Measurements from ENCODE around the gene SPDYE4.

SPDYE4 gene

DNA sequence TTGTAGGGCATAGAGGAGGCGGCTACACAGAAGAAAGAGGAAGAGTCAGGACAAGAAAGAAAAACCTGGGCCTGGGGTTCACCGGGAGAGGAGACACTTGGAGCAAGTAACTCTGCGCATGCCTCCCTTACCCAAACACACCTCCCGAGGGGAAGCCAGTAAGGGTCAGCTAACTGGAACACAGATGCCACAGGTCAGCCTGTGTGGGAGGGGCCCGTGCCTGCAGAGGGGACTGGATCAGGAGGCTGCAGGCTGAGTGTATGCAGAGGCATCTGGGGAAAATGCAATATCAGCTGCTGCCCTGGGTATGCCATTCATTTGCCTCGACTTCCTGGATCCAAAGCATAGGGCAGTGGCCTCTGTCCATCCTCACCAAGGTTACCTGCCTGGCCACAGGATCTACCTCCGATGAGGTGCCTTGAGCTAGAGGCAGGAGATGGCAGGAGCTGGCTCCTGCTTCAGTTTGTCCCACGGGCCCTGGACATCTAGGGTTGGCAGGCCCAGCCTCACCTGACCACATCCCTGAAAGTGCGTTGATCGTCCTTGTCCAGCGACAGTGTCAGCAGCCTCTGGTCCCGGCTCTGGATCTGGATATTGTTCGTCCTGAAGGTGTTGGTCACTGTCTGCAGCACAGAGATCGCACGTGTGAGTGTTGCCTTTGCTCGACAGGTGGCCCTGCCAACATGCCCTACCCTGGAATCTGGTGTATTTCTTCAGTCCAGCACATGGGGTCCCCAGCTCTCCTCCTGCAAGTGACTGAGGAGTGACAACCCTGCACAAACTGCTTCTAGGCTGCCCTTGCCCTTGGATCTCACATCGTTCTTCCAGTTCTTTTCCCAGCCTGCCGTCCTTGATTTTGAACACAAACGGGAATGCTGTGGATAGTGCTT, 45.4 kb upstream of the SPDYE4 start:
- Histone ChIP-seq H3K79me2 (ENCODE audit: control insufficient read depth, low read length) (no peaks in the 10 kb centered on the region), H3K36me3 (ENCODE audit: control insufficient read depth, low read length) (no peaks in the 10 kb centered on the region), H3F3A (ENCODE audit: control insufficient read depth, insufficient read depth) (no peaks in the 10 kb centered on the region), H3K4me1 (ENCODE audit: control insufficient read depth, low read length) (peaks cover 16% of the 10 kb centered on the region), H3K27ac (ENCODE audit: low read depth, low read length) (no peak overlapping the region), H3K4me2 (ENCODE audit: low read length) (no peak overlapping the region), H3K9me3 (ENCODE audit: control insufficient read depth, insufficient read depth, low read length) (peaks cover 8% of the 10 kb centered on the region; the same call in 1 of the 2 replicates), H3K27me3 (ENCODE audit: control insufficient read depth, low read length) (no peaks in the 10 kb centered on the region), H3K9me2 (replicated peaks; ENCODE audit: control insufficient read depth, low read length) (no peaks in the 10 kb centered on the region), H4K20me1 (ENCODE audit: control insufficient read depth, insufficient read depth, low read depth, low read length) (no peaks in the 10 kb centered on the region), H3K4me3 (ENCODE audit: low read length) (no peak overlapping the region)
- TF ChIP-seq, protein P1, sequence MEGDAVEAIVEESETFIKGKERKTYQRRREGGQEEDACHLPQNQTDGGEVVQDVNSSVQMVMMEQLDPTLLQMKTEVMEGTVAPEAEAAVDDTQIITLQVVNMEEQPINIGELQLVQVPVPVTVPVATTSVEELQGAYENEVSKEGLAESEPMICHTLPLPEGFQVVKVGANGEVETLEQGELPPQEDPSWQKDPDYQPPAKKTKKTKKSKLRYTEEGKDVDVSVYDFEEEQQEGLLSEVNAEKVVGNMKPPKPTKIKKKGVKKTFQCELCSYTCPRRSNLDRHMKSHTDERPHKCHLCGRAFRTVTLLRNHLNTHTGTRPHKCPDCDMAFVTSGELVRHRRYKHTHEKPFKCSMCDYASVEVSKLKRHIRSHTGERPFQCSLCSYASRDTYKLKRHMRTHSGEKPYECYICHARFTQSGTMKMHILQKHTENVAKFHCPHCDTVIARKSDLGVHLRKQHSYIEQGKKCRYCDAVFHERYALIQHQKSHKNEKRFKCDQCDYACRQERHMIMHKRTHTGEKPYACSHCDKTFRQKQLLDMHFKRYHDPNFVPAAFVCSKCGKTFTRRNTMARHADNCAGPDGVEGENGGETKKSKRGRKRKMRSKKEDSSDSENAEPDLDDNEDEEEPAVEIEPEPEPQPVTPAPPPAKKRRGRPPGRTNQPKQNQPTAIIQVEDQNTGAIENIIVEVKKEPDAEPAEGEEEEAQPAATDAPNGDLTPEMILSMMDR (IDR thresholded peaks at IDR 0.05; ENCODE audit: low read depth, low read length, poor library complexity, severe bottlenecking): no peak
- TF ChIP-seq EZH2phosphoT487 (IDR thresholded peaks at IDR 0.05; ENCODE audit: borderline replicate concordance, low read length): no peak

DNA sequence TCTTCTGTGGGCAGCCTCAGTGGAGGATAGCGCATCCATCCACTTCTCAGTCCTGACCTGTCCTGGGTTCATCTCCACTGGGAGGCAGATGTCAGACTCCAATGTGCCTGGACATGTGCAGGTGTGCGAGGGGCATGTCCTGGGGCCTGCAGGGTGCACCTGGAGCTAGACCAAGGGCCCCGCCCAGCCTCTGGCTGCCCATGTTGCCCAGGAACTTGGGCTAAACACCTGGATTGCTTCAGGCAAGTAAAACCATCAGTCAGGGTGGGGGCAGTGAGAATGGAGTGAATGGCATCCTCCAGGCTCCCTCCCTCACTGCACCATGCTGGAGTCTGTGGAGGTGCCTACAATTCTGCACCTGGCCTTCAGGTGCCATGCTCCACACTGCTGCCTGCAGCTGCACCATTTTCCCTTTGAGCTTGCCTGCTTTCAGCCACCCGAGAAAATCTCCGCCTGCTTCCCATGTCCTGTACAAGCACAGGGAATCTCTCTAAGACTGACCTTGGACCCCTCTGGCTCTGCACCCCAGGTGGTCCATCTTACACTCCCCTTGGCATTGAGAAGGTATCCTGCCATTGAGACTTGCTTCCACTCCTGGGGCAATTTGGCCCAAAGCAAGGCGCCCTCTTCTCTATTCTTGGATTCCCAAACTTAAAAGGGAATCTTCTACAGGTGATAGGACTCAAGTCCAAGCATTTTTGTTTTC, 42.9 kb upstream of the SPDYE4 start:
- no peaks in the 10 kb centered on the region for H4K20me1 ChIP-seq (ENCODE audit: control insufficient read depth, insufficient read depth, low read depth, low read length)
- no peaks in the 10 kb centered on the region for H3K9me2 ChIP-seq (replicated peaks; ENCODE audit: control insufficient read depth, low read length)
- H3K27me3 ChIP-seq (ENCODE audit: control insufficient read depth, low read length): no peaks in the 10 kb centered on the region
- H3K9me3 ChIP-seq (ENCODE audit: control insufficient read depth, insufficient read depth, low read length): no peaks in the 10 kb centered on the region
- H3K4me3 ChIP-seq (ENCODE audit: low read length): no peak overlapping the region
- peaks cover 2% of the 10 kb centered on the region for H3K4me1 ChIP-seq (ENCODE audit: control insufficient read depth, low read length)
- no peak overlapping the region for H3K27ac ChIP-seq (ENCODE audit: low read depth, low read length)
- H3K36me3 ChIP-seq (ENCODE audit: control insufficient read depth, low read length): no peaks in the 10 kb centered on the region
- H3F3A ChIP-seq (ENCODE audit: control insufficient read depth, insufficient read depth): no peaks in the 10 kb centered on the region
- H3K79me2 ChIP-seq (ENCODE audit: control insufficient read depth, low read length): no peaks in the 10 kb centered on the region
- H3K4me2 ChIP-seq (ENCODE audit: low read length): no peak overlapping the region
- TF ChIP-seq, protein P1 (IDR thresholded peaks at IDR 0.05; ENCODE audit: low read depth, low read length, poor library complexity, severe bottlenecking): no peak
- TF ChIP-seq EZH2phosphoT487 (IDR thresholded peaks at IDR 0.05; ENCODE audit: borderline replicate concordance, low read length): no peak

DNA sequence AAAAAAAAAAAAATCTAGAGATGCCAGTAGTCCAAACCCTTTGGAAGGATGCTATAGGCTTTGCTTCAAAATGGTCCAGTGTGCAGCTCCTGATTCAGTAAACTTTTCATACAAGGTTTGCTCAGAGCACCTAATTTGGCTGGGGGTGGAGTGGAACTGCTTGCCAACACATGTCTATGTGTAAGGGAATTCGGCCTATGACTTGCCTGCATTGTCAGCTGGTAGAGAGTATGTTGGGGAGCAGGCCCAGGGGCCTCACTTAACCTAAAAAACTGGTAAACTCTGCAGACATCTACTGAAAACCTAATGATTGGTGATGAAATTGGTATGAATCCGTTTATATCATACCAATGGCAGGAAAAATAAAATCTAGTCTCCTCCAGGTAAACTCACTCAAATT, 42.3 kb upstream of the SPDYE4 start:
- H3K36me3 ChIP-seq (ENCODE audit: control insufficient read depth, low read length): no peaks in the 10 kb centered on the region
- TF ChIP-seq EZH2phosphoT487 (IDR thresholded peaks at IDR 0.05; ENCODE audit: borderline replicate concordance, low read length): no peak
- TF ChIP-seq, protein P1 (IDR thresholded peaks at IDR 0.05; ENCODE audit: low read depth, low read length, poor library complexity, severe bottlenecking): no peak
- H3K27ac ChIP-seq (ENCODE audit: low read depth, low read length): no peak overlapping the region
- H3K9me3 ChIP-seq (ENCODE audit: control insufficient read depth, insufficient read depth, low read length): no peaks in the 10 kb centered on the region
- H3K4me2 ChIP-seq (ENCODE audit: low read length): no peak overlapping the region
- no peaks in the 10 kb centered on the region for H3K9me2 ChIP-seq (replicated peaks; ENCODE audit: control insufficient read depth, low read length)
- H3K4me3 ChIP-seq (ENCODE audit: low read length): no peak overlapping the region
- H3F3A ChIP-seq (ENCODE audit: control insufficient read depth, insufficient read depth): no peaks in the 10 kb centered on the region
- no peaks in the 10 kb centered on the region for H3K79me2 ChIP-seq (ENCODE audit: control insufficient read depth, low read length)
- no peaks in the 10 kb centered on the region for H3K4me1 ChIP-seq (ENCODE audit: control insufficient read depth, low read length)
- H3K27me3 ChIP-seq (ENCODE audit: control insufficient read depth, low read length): no peaks in the 10 kb centered on the region
- no peaks in the 10 kb centered on the region for H4K20me1 ChIP-seq (ENCODE audit: control insufficient read depth, insufficient read depth, low read depth, low read length)

Measured in DOHH2 (cell line).